Stomach (tissue), 9 donors: ENCODE measurements around the gene PKHD1. TPM values are rescaled to one million over a fixed set of nuclear protein-coding genes. Genes with fewer than 3 reads are reported as not detected.

ENCODE experiments used
- DNase-seq, 2 donors: peaks; one replicate each; pipeline versions ENCODE4 v3.0.0 to v3.0.0-alpha.2; 2013 to 2019
- H3K27ac ChIP-seq, 5 donors: fragments of 200-600 bp in 4 of 5; sonication (generic) in 4 of 5; one replicate each; pipeline ENCODE4 v1.5.1; 2013 to 2019; ENCODE audit warnings: mild to moderate bottlenecking in 1 of 5, moderate library complexity in 1 of 5
- H3K27me3 ChIP-seq, 3 donors: fragments of 200-600 bp; sonication (generic); one replicate each; pipeline ENCODE4 v1.5.1; 2017 to 2019; ENCODE audit warnings: mixed run types in 1 of 3
- H3K36me3 ChIP-seq, 4 donors: fragments of 200-600 bp; sonication (generic); 1 replicate in 3 of 4; 2 replicates in 1 of 4; pipeline ENCODE4 v1.5.1; 2016 to 2019
- H3K4me1 ChIP-seq, 4 donors: fragments of 200-600 bp; sonication (generic); one replicate each; pipeline ENCODE4 v1.5.1; 2016 to 2019
- H3K4me3 ChIP-seq, 4 donors: fragments of 200-600 bp; sonication (generic) in 3 of 4; one replicate each; pipeline ENCODE4 v1.5.1; 2016 to 2019; ENCODE audit warnings: mild to moderate bottlenecking in 1 of 4
- H3K9me3 ChIP-seq, 4 donors: fragments of 200-600 bp; sonication (generic); one replicate each; pipeline ENCODE4 v1.5.1; 2016 to 2019
- EP300 ChIP-seq: sonication (generic); formaldehyde crosslinking; IDR thresholded peaks from one replicate; pipeline ENCODE4 v1.6.1; 2017; ENCODE audit warnings: antibody characterized with exemption
- POLR2A ChIP-seq, 4 donors: fragments of 450-650 bp; IDR thresholded peaks; one replicate each; pipeline ENCODE4 v1.6.1; 2016; ENCODE audit warnings: antibody characterized with exemption in 4 of 4, control low read depth in 2 of 4, mild to moderate bottlenecking in 1 of 4, moderate library complexity in 1 of 4
- POLR2AphosphoS5 ChIP-seq, 3 donors: sonication (generic); formaldehyde crosslinking; IDR thresholded peaks; one replicate each; pipeline ENCODE4 v1.6.1; 2016; ENCODE audit warnings: antibody characterized with exemption in 3 of 3
- WGBS, 5 donors: extraction: QIAGEN DNeasy Blood & Tissue Kit in 3 of 5; methylation state at CpG; one replicate each; pipeline versions ENCODE4 v1.1.5 to v1.1.7; 2013 to 2018; 5-methylcytosine and 5-hydroxymethylcytosine counted together
- intact Hi-C: fragments of 100-400 bp; cut with DNase I; formaldehyde crosslinking; loops from one replicate; pipeline ENCODE4 v1.15.1; 2023; ENCODE audit warnings: low total_unique reads
- polyA plus RNA-seq, 3 donors: library from polyadenylated mRNA; stranded (reverse); fragments of 200-250 nt; gene quantifications; one replicate each; pipeline ENCODE4 v1.2.3, GENCODE V29; 2013
- total RNA-seq, 5 donors: library from RNA; depleted of rRNA; stranded (reverse); fragments of >200 nt; gene quantifications; one replicate each; pipeline versions ENCODE4 v1.1.0 to v1.2.3, GENCODE V29; 2014 to 2016
- TF ChIP-seq, protein P1 (sequence below), 7 experiments: fragments of 450-650 bp in 4 of 7; fragments of 200-600 bp in 3 of 7; sonication (generic) in 3 of 7; IDR thresholded peaks; one replicate each; pipeline ENCODE4 v1.5.1; 2016 to 2019; ENCODE audit warnings: antibody characterized with exemption in 7 of 7, control low read depth in 2 of 7, mild to moderate bottlenecking in 1 of 7
- donor health status: healthy with polysubstance abuse.
- donor health status: Bipolar disorder and iron deficiency.
- donor health status: healthy.

The PKHD1 gene
- total and polyA plus RNA-seq, 8 donors: 0.19 to 19.2 (median 4.6) TPM; not detected in 2

DNA sequence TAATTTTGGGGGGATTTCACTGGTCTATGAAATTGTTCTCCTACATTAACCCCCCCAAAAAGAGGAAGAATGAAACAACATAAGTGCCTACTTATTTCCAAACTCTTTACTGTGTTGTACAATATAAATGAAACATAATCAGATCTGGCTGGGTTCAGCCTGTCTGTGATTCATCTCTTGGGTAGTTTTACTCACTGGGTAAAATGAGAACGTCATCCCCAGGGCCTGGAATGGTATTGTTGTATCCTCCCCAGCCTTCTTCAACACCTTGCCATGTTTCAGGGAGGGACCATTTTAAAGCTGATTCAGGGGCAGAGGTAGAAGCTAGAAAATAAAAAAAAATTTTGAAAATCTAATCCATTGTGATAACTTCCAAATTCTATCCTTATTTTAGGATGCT is 256.7 kb downstream of the PKHD1 start:
- no peak overlapping the region for H3K4me3 ChIP-seq
- WGBS, 5 donors: 41 to 73% (median 62%) methylated on average over 1 of the region's 1 CpG
- TF ChIP-seq, protein P1, sequence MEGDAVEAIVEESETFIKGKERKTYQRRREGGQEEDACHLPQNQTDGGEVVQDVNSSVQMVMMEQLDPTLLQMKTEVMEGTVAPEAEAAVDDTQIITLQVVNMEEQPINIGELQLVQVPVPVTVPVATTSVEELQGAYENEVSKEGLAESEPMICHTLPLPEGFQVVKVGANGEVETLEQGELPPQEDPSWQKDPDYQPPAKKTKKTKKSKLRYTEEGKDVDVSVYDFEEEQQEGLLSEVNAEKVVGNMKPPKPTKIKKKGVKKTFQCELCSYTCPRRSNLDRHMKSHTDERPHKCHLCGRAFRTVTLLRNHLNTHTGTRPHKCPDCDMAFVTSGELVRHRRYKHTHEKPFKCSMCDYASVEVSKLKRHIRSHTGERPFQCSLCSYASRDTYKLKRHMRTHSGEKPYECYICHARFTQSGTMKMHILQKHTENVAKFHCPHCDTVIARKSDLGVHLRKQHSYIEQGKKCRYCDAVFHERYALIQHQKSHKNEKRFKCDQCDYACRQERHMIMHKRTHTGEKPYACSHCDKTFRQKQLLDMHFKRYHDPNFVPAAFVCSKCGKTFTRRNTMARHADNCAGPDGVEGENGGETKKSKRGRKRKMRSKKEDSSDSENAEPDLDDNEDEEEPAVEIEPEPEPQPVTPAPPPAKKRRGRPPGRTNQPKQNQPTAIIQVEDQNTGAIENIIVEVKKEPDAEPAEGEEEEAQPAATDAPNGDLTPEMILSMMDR (IDR thresholded peaks at IDR 0.05): no peak
- TF ChIP-seq POLR2AphosphoS5 (IDR thresholded peaks at IDR 0.05) (no peak), EP300 (no peak), POLR2A (IDR thresholded peaks at IDR 0.05) (no peak)
- intact Hi-C loops: no loop called here
- H3K9me3 ChIP-seq: no peaks in the 10 kb centered on the region
- DNase-seq: no peak
- no peaks in the 10 kb centered on the region for H3K4me1 ChIP-seq
- no peaks in the 10 kb centered on the region for H3K27me3 ChIP-seq
- no peaks in the 10 kb centered on the region for H3K36me3 ChIP-seq
- H3K27ac ChIP-seq: no peak overlapping the region

DNA sequence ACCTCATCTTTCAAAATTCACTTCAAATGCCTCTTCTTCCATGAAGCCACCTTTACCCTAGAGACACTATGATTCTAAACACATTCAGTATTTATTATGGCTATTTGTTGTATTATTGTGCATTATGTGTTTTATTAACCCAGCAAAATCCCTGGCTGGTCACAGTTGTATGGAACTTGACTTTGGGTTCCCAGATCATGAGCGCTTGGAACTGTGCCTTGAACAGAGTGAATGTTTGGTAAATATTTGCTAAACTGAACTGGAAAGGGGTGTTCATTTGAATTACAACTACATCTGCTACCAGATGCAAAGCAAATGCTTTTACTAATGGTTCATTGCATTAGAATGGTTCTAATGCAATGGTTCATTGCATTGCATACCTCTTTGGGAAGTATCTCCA is 259.8 kb downstream of the PKHD1 start:
- no peak overlapping the region for H3K4me3 ChIP-seq
- no peaks in the 10 kb centered on the region for H3K36me3 ChIP-seq
- H3K27ac ChIP-seq: no peak overlapping the region
- H3K4me1 ChIP-seq: no peaks in the 10 kb centered on the region
- WGBS, 5 donors: 49 to 76% (median 58%) methylated on average over 1 of the region's 1 CpG
- no peaks in the 10 kb centered on the region for H3K9me3 ChIP-seq
- H3K27me3 ChIP-seq: no peaks in the 10 kb centered on the region
- no peak for DNase-seq
- intact Hi-C loops: no loop called here
- TF ChIP-seq POLR2AphosphoS5 (IDR thresholded peaks at IDR 0.05) (no peak), POLR2A (IDR thresholded peaks at IDR 0.05) (no peak), EP300 (no peak)
- TF ChIP-seq, protein P1 (IDR thresholded peaks at IDR 0.05): no peak

DNA sequence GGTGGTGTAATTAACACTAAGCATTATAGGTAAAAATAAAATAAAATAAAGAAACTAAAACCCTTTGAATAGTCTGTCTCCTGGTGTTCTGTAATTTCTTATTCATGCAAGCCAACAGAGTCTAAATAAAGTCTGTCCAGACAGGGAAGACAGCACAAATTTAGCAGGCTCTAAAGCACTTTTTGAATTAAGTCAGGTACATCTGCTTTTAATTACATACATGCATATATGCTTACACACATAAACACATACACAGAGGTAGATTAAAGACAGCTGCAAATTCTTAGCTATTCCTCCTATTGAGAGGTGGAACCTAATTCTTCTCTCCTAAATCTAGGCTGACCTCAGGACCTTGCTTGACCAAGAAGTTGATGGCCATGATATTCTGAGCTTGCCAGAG is 262.5 kb downstream of the PKHD1 start:
- intact Hi-C loops: no loop called here
- no peak for DNase-seq
- Histone ChIP-seq H3K27ac (no peak overlapping the region), H3K4me3 (no peak overlapping the region), H3K27me3 (no peaks in the 10 kb centered on the region), H3K4me1 (no peaks in the 10 kb centered on the region), H3K36me3 (no peaks in the 10 kb centered on the region), H3K9me3 (no peaks in the 10 kb centered on the region)
- TF ChIP-seq POLR2AphosphoS5 (IDR thresholded peaks at IDR 0.05): no peak
- no peak for TF ChIP-seq EP300
- TF ChIP-seq, protein P1 (IDR thresholded peaks at IDR 0.05): no peak
- TF ChIP-seq POLR2A (IDR thresholded peaks at IDR 0.05): no peak

DNA sequence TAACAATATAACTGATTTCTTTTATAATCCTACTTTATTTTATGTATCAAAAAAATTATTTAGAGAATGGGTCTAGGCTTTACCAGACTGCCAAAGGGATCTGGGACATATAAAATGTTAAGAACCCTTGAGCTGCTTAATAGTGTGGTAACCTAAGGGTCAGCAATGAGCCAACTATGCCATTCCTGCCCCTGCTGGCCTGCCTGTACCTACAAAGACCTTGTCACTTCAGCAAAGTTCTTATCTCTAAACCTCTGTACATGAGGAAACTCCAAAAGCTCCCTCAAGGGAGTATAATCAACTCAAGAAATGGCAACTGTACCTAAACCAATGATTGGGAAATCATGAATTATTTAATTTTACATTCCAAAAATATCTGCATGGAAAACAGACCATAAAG is 266.9 kb downstream of the PKHD1 start:
- Histone ChIP-seq H3K4me3 (no peak overlapping the region), H3K4me1 (no peaks in the 10 kb centered on the region), H3K36me3 (no peaks in the 10 kb centered on the region), H3K9me3 (no peaks in the 10 kb centered on the region), H3K27ac (no peak overlapping the region), H3K27me3 (no peaks in the 10 kb centered on the region)
- TF ChIP-seq POLR2AphosphoS5 (IDR thresholded peaks at IDR 0.05): no peak
- no peak for TF ChIP-seq POLR2A (IDR thresholded peaks at IDR 0.05)
- no peak for TF ChIP-seq EP300
- TF ChIP-seq, protein P1 (IDR thresholded peaks at IDR 0.05): no peak
- intact Hi-C loops: no loop called here
- DNase-seq: no peak
